ENCODE data around the gene GEMIN7. TPM values are rescaled to one million over a fixed set of nuclear protein-coding genes. Genes with fewer than 3 reads are reported as not detected.

GEMIN7 gene
- total RNA-seq, 1 donor from 2014 or later: 7.3 TPM

GRCh38 chr19:45041125-45041524 lies 37.9 kb upstream of the GEMIN7 start:
- H2AFZ ChIP-seq (replicated peaks): no peak overlapping the region
- H3K9me3 ChIP-seq (ENCODE audit: low read depth): no peaks in the 10 kb centered on the region
- no peak overlapping the region for H3K27ac ChIP-seq
- H3K27me3 ChIP-seq: no peaks in the 10 kb centered on the region
- H3K4me1 ChIP-seq: peaks cover 9% of the 10 kb centered on the region
- no peaks in the 10 kb centered on the region for H3K9me3 Mint-ChIP-seq
- H3K4me3 ChIP-seq: no peak overlapping the region
- no peaks in the 10 kb centered on the region for H3K27me3 Mint-ChIP-seq (ENCODE audit: insufficient read depth, low read depth)
- no peak overlapping the region for H3K9ac ChIP-seq
- H3F3A ChIP-seq (ENCODE audit: low read depth): peaks cover 8% of the 10 kb centered on the region
- peaks cover 20% of the 10 kb centered on the region for H3K4me1 Mint-ChIP-seq
- H3K36me3 Mint-ChIP-seq: peaks cover 16% of the 10 kb centered on the region
- H3K4me2 ChIP-seq: no peak overlapping the region
- TF ChIP-seq EZH2 (IDR thresholded peaks at IDR 0.05) (no peak), CTCF (IDR thresholded peaks at IDR 0.05) (no peak), EZH2phosphoT487 (IDR thresholded peaks at IDR 0.05) (no peak)
- H4K20me1 ChIP-seq (ENCODE audit: low read depth): peaks cover 61% of the 10 kb centered on the region
- DNase-seq (ENCODE audit: low spot score): no peak
- no peaks in the 10 kb centered on the region for H3K36me3 ChIP-seq
- H3K4me3 Mint-ChIP-seq: peak overlapping the region; percentile 57
- H3K79me2 ChIP-seq (ENCODE audit: low read depth): peaks cover 67% of the 10 kb centered on the region
- no peak overlapping the region for H3K27ac Mint-ChIP-seq

GRCh38 chr19:45045671-45046353 lies 33.2 kb upstream of the GEMIN7 start:
- H3K4me3 ChIP-seq: no peak overlapping the region
- Mint-ChIP-seq H3K4me1 (peaks cover 7% of the 10 kb centered on the region), H3K9me3 (no peaks in the 10 kb centered on the region), H3K27ac (peak overlapping the region; percentile 18), H3K4me3 (no peak overlapping the region), H3K36me3 (peaks cover 17% of the 10 kb centered on the region), H3K27me3 (ENCODE audit: insufficient read depth, low read depth) (no peaks in the 10 kb centered on the region)
- no peaks in the 10 kb centered on the region for H3K4me1 ChIP-seq
- no peak overlapping the region for H3K27ac ChIP-seq
- H3K4me2 ChIP-seq: no peak overlapping the region
- TF ChIP-seq EZH2 (IDR thresholded peaks at IDR 0.05): no peak
- TF ChIP-seq CTCF (IDR thresholded peaks at IDR 0.05): no peak
- no peak for TF ChIP-seq EZH2phosphoT487 (IDR thresholded peaks at IDR 0.05)
- no peaks in the 10 kb centered on the region for H3K36me3 ChIP-seq
- H3K9ac ChIP-seq: no peak overlapping the region
- H3K9me3 ChIP-seq (ENCODE audit: low read depth): no peaks in the 10 kb centered on the region
- H4K20me1 ChIP-seq (ENCODE audit: low read depth): peaks cover 92% of the 10 kb centered on the region
- H3K27me3 ChIP-seq: no peaks in the 10 kb centered on the region
- no peak for DNase-seq (ENCODE audit: low spot score)
- H3F3A ChIP-seq (ENCODE audit: low read depth): no peaks in the 10 kb centered on the region
- no peak overlapping the region for H2AFZ ChIP-seq (replicated peaks)
- peaks cover 98% of the 10 kb centered on the region for H3K79me2 ChIP-seq (ENCODE audit: low read depth)

- Histone ChIP-seq H3K79me2 (ENCODE audit: low read depth) (peaks cover 98% of the 10 kb centered on the region), H3K9ac (no peak overlapping the region), H3F3A (ENCODE audit: low read depth) (no peaks in the 10 kb centered on the region), H3K4me2 (no peak overlapping the region), H3K4me3 (no peak overlapping the region), H3K27ac (no peak overlapping the region), H2AFZ (replicated peaks) (no peak overlapping the region), H3K36me3 (no peaks in the 10 kb centered on the region), H3K4me1 (no peaks in the 10 kb centered on the region), H3K27me3 (no peaks in the 10 kb centered on the region), H3K9me3 (ENCODE audit: low read depth) (no peaks in the 10 kb centered on the region), H4K20me1 (ENCODE audit: low read depth) (peaks cover 92% of the 10 kb centered on the region)
- H3K27ac Mint-ChIP-seq: no peak overlapping the region
- TF ChIP-seq CTCF (IDR thresholded peaks at IDR 0.05) (no peak), EZH2phosphoT487 (IDR thresholded peaks at IDR 0.05) (no peak), EZH2 (IDR thresholded peaks at IDR 0.05) (no peak)
- DNase-seq (ENCODE audit: low spot score): no peak
- H3K9me3 Mint-ChIP-seq: no peaks in the 10 kb centered on the region
- H3K4me3 Mint-ChIP-seq: no peak overlapping the region
- peaks cover 4% of the 10 kb centered on the region for H3K4me1 Mint-ChIP-seq
- H3K36me3 Mint-ChIP-seq: peaks cover 16% of the 10 kb centered on the region
- no peaks in the 10 kb centered on the region for H3K27me3 Mint-ChIP-seq (ENCODE audit: insufficient read depth, low read depth)
These were observed 32.7 kb upstream of the GEMIN7 start for GRCh38 chr19:45046355-45046754.

Data from neural progenitor cell (in vitro differentiated cells).